HCT116 (cell line): ENCODE data around the gene ZBTB20.

Source experiments
- CTCF ChIP-seq, 3 experiments: fragments of 200-600 bp in 1 of 3; sonication (generic) in 1 of 3; IDR thresholded peaks in 2 of 3; conservative IDR thresholded peaks in 1 of 3; 2 replicates each; pipeline ENCODE4 v1.5.1; 2012 to 2017; ENCODE audit warnings: low read depth in 2 of 3, low read length in 2 of 3, antibody characterized with exemption in 1 of 3, borderline replicate concordance in 1 of 3, control low read depth in 1 of 3, mild to moderate bottlenecking in 1 of 3, mixed read lengths in 1 of 3, mixed run types in 1 of 3, moderate library complexity in 1 of 3; ENCODE audit not compliant: insufficient read depth in 1 of 3
- EGR1 ChIP-seq: IDR thresholded peaks from 2 replicates; pipeline ENCODE4 v1.6.1; 2012; ENCODE audit warnings: low read depth
- EZH2 ChIP-seq: fragments of 200-600 bp; sonication (generic); IDR thresholded peaks from 2 replicates; pipeline ENCODE4 v1.6.1; 2017; ENCODE audit warnings: antibody characterized with exemption, mixed run types
- EZH2phosphoT487 ChIP-seq: fragments of 200-600 bp; IDR thresholded peaks from 2 replicates; pipeline ENCODE4 v1.6.1; 2018; ENCODE audit warnings: antibody characterized with exemption, borderline replicate concordance
- FOSL1 ChIP-seq: IDR thresholded peaks from 2 replicates; pipeline ENCODE4 v1.6.1; 2012; ENCODE audit warnings: low read depth
- JUND ChIP-seq: IDR thresholded peaks from 2 replicates; pipeline ENCODE4 v1.6.1; 2012
- MAX ChIP-seq: IDR thresholded peaks from 2 replicates; pipeline ENCODE4 v1.6.1; 2012
- POLR2A ChIP-seq: IDR thresholded peaks from 2 replicates; pipeline ENCODE4 v1.7.0; 2011; ENCODE audit warnings: borderline replicate concordance; ENCODE audit not compliant: insufficient read depth, insufficient read length; ENCODE audit errors: extremely low read depth
- POLR2AphosphoS5 ChIP-seq: IDR thresholded peaks from 2 replicates; pipeline ENCODE4 v1.6.1; 2011; ENCODE audit warnings: mild to moderate bottlenecking, low read depth, low read length, moderate library complexity
- RAD21 ChIP-seq: IDR thresholded peaks from 2 replicates; pipeline ENCODE4 v1.6.1; 2012; ENCODE audit warnings: low read depth, mild to moderate bottlenecking
- TCF7L2 ChIP-seq: IDR thresholded peaks from 2 replicates; pipeline ENCODE4 v1.7.0; 2011; ENCODE audit warnings: borderline replicate concordance, inconsistent platforms; ENCODE audit not compliant: insufficient read depth, insufficient read length; ENCODE audit errors: extremely low read depth
- YY1 ChIP-seq: IDR thresholded peaks from 2 replicates; pipeline ENCODE4 v1.6.1; 2011; ENCODE audit warnings: low read length, low read depth, moderate library complexity, mild to moderate bottlenecking; ENCODE audit not compliant: insufficient replicate concordance; ENCODE audit errors: extremely low read depth
- ZBTB33 ChIP-seq: IDR thresholded peaks from 2 replicates; pipeline ENCODE4 v1.6.1; 2011; ENCODE audit warnings: mild to moderate bottlenecking, low read length, moderate library complexity; ENCODE audit not compliant: insufficient replicate concordance; ENCODE audit errors: extremely low read depth

- TF ChIP-seq MAX (no peak), POLR2A (no peak), CTCF (IDR thresholded peaks at IDR 0.05 in 2 of 3, conservative IDR thresholded peaks at IDR 0.05 in 1 of 3; ENCODE audit: borderline replicate concordance in 1 of 3, insufficient read depth in 1 of 3, low read depth in 2 of 3, low read length in 2 of 3) (no peak), YY1 (no peak), EZH2 (no peak), POLR2AphosphoS5 (no peak), JUND (no peak), RAD21 (no peak), EZH2phosphoT487 (no peak), FOSL1 (no peak), EGR1 (no peak), ZBTB33 (no peak), TCF7L2 (no peak)
Observed at GRCh38 chr3:114333180-114333922, 813.7 kb downstream of the ZBTB20 start.
